Measurements from ENCODE around the gene COL15A1. TPM values are rescaled to one million over a fixed set of nuclear protein-coding genes. Genes with fewer than 3 reads are reported as not detected.

Gene COL15A1
- total and polyA plus RNA-seq, 2 of the 13 experiments (the other 11 are each of a cell fraction or from before 2014, with no cell fraction given), result not detected

DNA sequence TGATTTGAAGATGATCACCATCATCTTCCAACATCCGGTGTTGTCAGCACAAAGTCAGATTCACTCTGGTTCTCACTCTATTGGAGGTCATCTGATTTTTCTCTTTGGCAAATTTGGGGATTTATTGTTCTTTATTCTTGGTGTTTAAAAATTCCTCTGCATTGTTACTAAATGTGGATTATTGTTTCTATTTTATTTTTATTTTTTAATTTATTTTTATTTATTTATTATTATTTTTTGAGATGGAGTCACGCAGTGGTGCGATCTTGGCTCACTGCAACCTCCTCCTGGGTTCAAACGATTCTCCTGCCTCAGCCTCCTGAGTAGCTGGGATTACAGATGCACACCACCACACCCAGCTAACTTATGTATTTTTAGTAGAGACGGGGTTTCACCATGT is 88.3 kb downstream of the COL15A1 start:
- no peak for ATAC-seq
- no peak overlapping the region for H3K4me3 ChIP-seq (replicated peaks in 1 of 3; ENCODE audit: insufficient read depth in 1 of 3, low read depth in 2 of 3, low read length in 3 of 3)
- H3K9me3 ChIP-seq (ENCODE audit: low read length), result no peaks in the 10 kb centered on the region
- no peaks in the 10 kb centered on the region for H3K79me2 ChIP-seq (ENCODE audit: insufficient read depth, low read length)
- TF ChIP-seq ZNF367 (CRISPR knock-in tag; IDR thresholded peaks at IDR 0.05; ENCODE audit: borderline replicate concordance) (no peak), MYPOP (CRISPR knock-in tag; IDR thresholded peaks at IDR 0.05) (no peak), ZNF407 (CRISPR knock-in tag; IDR thresholded peaks at IDR 0.05; ENCODE audit: not compliant biosample characterization) (no peak), KAT7 (CRISPR knock-in tag; IDR thresholded peaks at IDR 0.05; ENCODE audit: borderline replicate concordance) (no peak), ZNF775 (CRISPR knock-in tag; IDR thresholded peaks at IDR 0.05; ENCODE audit: borderline replicate concordance) (no peak), E2F2 (CRISPR knock-in tag; IDR thresholded peaks at IDR 0.05; ENCODE audit: borderline replicate concordance) (no peak), HDAC2 (CRISPR knock-in tag; IDR thresholded peaks at IDR 0.05) (no peak), STAT5B (CRISPR knock-in tag; IDR thresholded peaks at IDR 0.05) (no peak), ZNF670 (CRISPR knock-in tag; IDR thresholded peaks at IDR 0.05; ENCODE audit: borderline replicate concordance) (no peak), PCBP2 (optimal IDR thresholded peaks at IDR 0.05; ENCODE audit: low read depth, low read length, poor library complexity, severe bottlenecking) (no peak)
- TF ChIP-seq, protein P1, sequence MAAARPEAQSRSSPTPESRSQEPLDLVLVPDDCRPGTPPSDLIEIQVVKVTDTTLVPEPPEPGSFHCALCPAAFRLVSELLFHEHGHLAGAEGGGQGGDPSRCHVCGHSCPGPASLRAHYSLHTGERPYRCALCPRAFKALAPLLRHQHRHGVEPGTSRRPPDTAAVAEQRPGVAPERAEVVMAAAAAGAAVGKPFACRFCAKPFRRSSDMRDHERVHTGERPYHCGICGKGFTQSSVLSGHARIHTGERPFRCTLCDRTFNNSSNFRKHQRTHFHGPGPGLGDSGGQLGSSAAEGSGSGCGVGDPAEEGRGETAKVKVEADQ (CRISPR knock-in tag; IDR thresholded peaks at IDR 0.05; ENCODE audit: borderline replicate concordance), result no peak
- intact Hi-C loops (cut with micrococcal nuclease; ENCODE audit: unreplicated experiment) (no loop called here), in situ Hi-C loops (cut with HindIII; ENCODE audit: extremely low pct_ligation_motif_present, low pct_unique_long_range_greater_than_20kb) (no loop called here)
- H3K4me1 ChIP-seq (ENCODE audit: insufficient read depth, low read length), result no peaks in the 10 kb centered on the region
- ChIA-PET CTCF (ENCODE audit: low intra/inter-chr PET ratio, low total read pairs) (no interaction called here), POLR2A (no interaction called here)
- H3K9ac ChIP-seq (ENCODE audit: insufficient read depth, low read depth, low read length), result no peak overlapping the region
- no peak overlapping the region for H2AFZ ChIP-seq (ENCODE audit: low read length)
- no peaks in the 10 kb centered on the region for H4K20me1 ChIP-seq (ENCODE audit: insufficient read depth, low read length)
- no peak for DNase-seq (ENCODE audit: low spot score)
- no TSS peak for BruUV-seq (replicated peaks)
- FAIRE-seq, result no peak
- peaks cover 0 to 10% of the 10 kb centered on the region in 2 experiments; a peak in 1 of 5 replicates for H3K27me3 ChIP-seq (ENCODE audit: control insufficient read depth in 1 of 2, insufficient read depth in 2 of 2, low read length in 2 of 2)
- H3K36me3 ChIP-seq (replicated peaks in 1 of 2; ENCODE audit: control insufficient read depth in 1 of 2, insufficient read depth in 2 of 2, low read length in 2 of 2), result no peaks in the 10 kb centered on the region
- H3K4me2 ChIP-seq (ENCODE audit: low read depth, low read length), result no peak overlapping the region
- 10% methylated on average over 5 of the region's 5 CpGs for WGBS (ENCODE audit: low lambda C conversion rate)
- no peak overlapping the region for H3K27ac ChIP-seq (ENCODE audit: extremely low read length, insufficient read depth, low read length)
